ENCODE measurements around the gene CTSZ.

GRCh38 chr20:59040667-59041066 is 33.6 kb upstream of the CTSZ start:
- TF ChIP-seq TCF4 (CRISPR knock-in tag; IDR thresholded peaks at IDR 0.05; ENCODE audit: borderline replicate concordance) (no peak), CSRNP3 (CRISPR knock-in tag; IDR thresholded peaks at IDR 0.05) (no peak), GLIS3 (CRISPR knock-in tag; IDR thresholded peaks at IDR 0.05) (no peak), PATZ1 (CRISPR knock-in tag; IDR thresholded peaks at IDR 0.05; ENCODE audit: borderline replicate concordance) (no peak), RARB (CRISPR knock-in tag; IDR thresholded peaks at IDR 0.05) (no peak), CREB5 (CRISPR knock-in tag; IDR thresholded peaks at IDR 0.05; ENCODE audit: low read depth) (no peak), TSHZ2 (CRISPR knock-in tag; IDR thresholded peaks at IDR 0.05) (no peak), ZFP30 (CRISPR knock-in tag; IDR thresholded peaks at IDR 0.05) (no peak), ZFP3 (CRISPR knock-in tag; IDR thresholded peaks at IDR 0.05) (no peak), SNAI2 (CRISPR knock-in tag; IDR thresholded peaks at IDR 0.05) (no peak), CSDC2 (CRISPR knock-in tag; IDR thresholded peaks at IDR 0.05) (no peak), POU6F1 (CRISPR knock-in tag; IDR thresholded peaks at IDR 0.05; ENCODE audit: borderline replicate concordance, low read depth) (no peak)

Measured in SK-N-SH treated with all-trans-retinoic acid at 6 μM for 48 hours (cell line).